Measurements from ENCODE around the gene CPLX1. TPM values are rescaled to one million over a fixed set of nuclear protein-coding genes. Genes with fewer than 3 reads are reported as not detected.

The CPLX1 gene
- total RNA-seq, 2 donors from 2014 or later = 3.1 to 3.7 TPM

DNA sequence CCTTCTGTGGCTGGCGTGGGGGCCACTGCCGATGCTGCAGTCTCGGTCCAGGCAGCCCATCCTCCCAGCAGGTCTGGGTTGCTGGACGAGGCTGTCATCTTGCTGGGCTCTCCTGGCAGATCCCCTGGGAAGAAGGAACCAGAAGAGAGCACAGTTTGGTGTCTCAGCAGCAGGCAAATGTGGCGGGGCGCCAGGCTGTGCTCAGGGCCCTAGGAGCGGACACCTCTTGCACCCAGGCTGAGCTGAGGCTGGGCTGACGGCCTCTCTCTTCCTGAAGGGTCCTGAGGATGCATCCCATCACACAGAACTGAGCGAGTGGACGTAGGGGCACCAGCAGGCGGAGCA lies 39.2 kb upstream of the CPLX1 start:
- H3K27ac Mint-ChIP-seq = no peak overlapping the region
- H3K4me3 Mint-ChIP-seq = no peak overlapping the region
- H3K4me1 Mint-ChIP-seq = peaks cover 8% of the 10 kb centered on the region
- DNase-seq = no peak
- H3K9me3 ChIP-seq (ENCODE audit: control insufficient read depth, low read length, poor library complexity, severe bottlenecking) = no peaks in the 10 kb centered on the region
- peaks cover 9% of the 10 kb centered on the region for H3K36me3 Mint-ChIP-seq (ENCODE audit: low read depth)
- H3K27me3 Mint-ChIP-seq = no peaks in the 10 kb centered on the region
- ATAC-seq = no peak

- ATAC-seq (no peak), DNase-seq (no peak)
- no peak overlapping the region for H3K4me3 Mint-ChIP-seq
- no peaks in the 10 kb centered on the region for H3K9me3 ChIP-seq (ENCODE audit: control insufficient read depth, low read length, poor library complexity, severe bottlenecking)
- no peaks in the 10 kb centered on the region for H3K27me3 Mint-ChIP-seq
- H3K27ac Mint-ChIP-seq = no peak overlapping the region
- H3K4me1 Mint-ChIP-seq = peaks cover 8% of the 10 kb centered on the region
- H3K36me3 Mint-ChIP-seq (ENCODE audit: low read depth) = peaks cover 11% of the 10 kb centered on the region
Measured at GRCh38 chr4:864456-865120, 38.7 kb upstream of the CPLX1 start.

- Mint-ChIP-seq H3K4me3 (no peak overlapping the region), H3K27me3 (no peaks in the 10 kb centered on the region), H3K4me1 (peaks cover 8% of the 10 kb centered on the region), H3K27ac (no peak overlapping the region), H3K36me3 (ENCODE audit: low read depth) (peaks cover 26% of the 10 kb centered on the region)
- ATAC-seq = no peak
- DNase-seq = no peak
- no peaks in the 10 kb centered on the region for H3K9me3 ChIP-seq (ENCODE audit: control insufficient read depth, low read length, poor library complexity, severe bottlenecking)
Measured at GRCh38 chr4:860561-860960, 34.6 kb upstream of the CPLX1 start.

- no peaks in the 10 kb centered on the region for H3K9me3 ChIP-seq (ENCODE audit: control insufficient read depth, low read length, poor library complexity, severe bottlenecking)
- H3K27me3 Mint-ChIP-seq = no peaks in the 10 kb centered on the region
- peaks cover 26% of the 10 kb centered on the region for H3K36me3 Mint-ChIP-seq (ENCODE audit: low read depth)
- H3K4me3 Mint-ChIP-seq = no peak overlapping the region
- H3K27ac Mint-ChIP-seq = no peak overlapping the region
- ATAC-seq (no peak), DNase-seq (no peak)
- H3K4me1 Mint-ChIP-seq = peaks cover 8% of the 10 kb centered on the region
Measured at GRCh38 chr4:859496-859895, 33.6 kb upstream of the CPLX1 start.

- ATAC-seq (no peak), DNase-seq (no peak)
- Mint-ChIP-seq H3K4me3 (no peak overlapping the region), H3K27me3 (no peaks in the 10 kb centered on the region), H3K4me1 (peaks cover 8% of the 10 kb centered on the region), H3K27ac (no peak overlapping the region), H3K36me3 (ENCODE audit: low read depth) (peaks cover 26% of the 10 kb centered on the region)
- H3K9me3 ChIP-seq (ENCODE audit: control insufficient read depth, low read length, poor library complexity, severe bottlenecking) = no peaks in the 10 kb centered on the region
Measured at GRCh38 chr4:858831-859451, 33.0 kb upstream of the CPLX1 start.

- Mint-ChIP-seq H3K4me1 (peaks cover 5% of the 10 kb centered on the region), H3K27me3 (no peaks in the 10 kb centered on the region), H3K27ac (no peak overlapping the region), H3K36me3 (ENCODE audit: low read depth) (peaks cover 23% of the 10 kb centered on the region), H3K4me3 (no peak overlapping the region)
- no peak for DNase-seq
- no peaks in the 10 kb centered on the region for H3K9me3 ChIP-seq (ENCODE audit: control insufficient read depth, low read length, poor library complexity, severe bottlenecking)
- ATAC-seq = no peak
Measured at GRCh38 chr4:858041-858481, 32.1 kb upstream of the CPLX1 start.

GRCh38 chr4:857461-857860 lies 31.5 kb upstream of the CPLX1 start:
- ATAC-seq = no peak
- Mint-ChIP-seq H3K4me1 (peaks cover 4% of the 10 kb centered on the region), H3K36me3 (ENCODE audit: low read depth) (peaks cover 20% of the 10 kb centered on the region), H3K27me3 (no peaks in the 10 kb centered on the region), H3K4me3 (no peak overlapping the region), H3K27ac (no peak overlapping the region)
- H3K9me3 ChIP-seq (ENCODE audit: control insufficient read depth, low read length, poor library complexity, severe bottlenecking) = no peaks in the 10 kb centered on the region
- no peak for DNase-seq

GRCh38 chr4:856225-856901 lies 30.4 kb upstream of the CPLX1 start:
- Mint-ChIP-seq H3K27me3 (no peaks in the 10 kb centered on the region), H3K27ac (peak overlapping the region; percentile 32), H3K4me3 (no peak overlapping the region), H3K36me3 (ENCODE audit: low read depth) (peaks cover 20% of the 10 kb centered on the region), H3K4me1 (peaks cover 4% of the 10 kb centered on the region)
- no peaks in the 10 kb centered on the region for H3K9me3 ChIP-seq (ENCODE audit: control insufficient read depth, low read length, poor library complexity, severe bottlenecking)
- ATAC-seq = no peak
- no peak for DNase-seq

DNA sequence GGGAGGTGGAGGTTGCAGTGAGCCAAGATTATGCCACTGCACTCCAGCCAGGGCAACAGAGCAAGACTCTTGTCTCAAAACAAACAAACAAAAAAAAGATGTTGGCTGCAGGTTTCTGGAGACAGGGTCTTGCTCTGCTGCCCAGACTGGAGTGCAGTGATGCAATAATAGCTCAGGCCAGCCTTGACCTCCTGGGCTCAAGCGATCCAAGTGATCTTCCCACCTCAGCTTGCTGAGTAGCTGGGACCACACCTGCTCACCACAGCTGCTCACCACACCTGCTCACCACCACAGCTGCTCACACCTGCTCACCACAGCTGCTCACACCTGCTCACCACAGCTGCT lies 29.9 kb upstream of the CPLX1 start:
- no peak overlapping the region for H3K4me3 Mint-ChIP-seq
- H3K27ac Mint-ChIP-seq = no peak overlapping the region
- ATAC-seq (no peak), DNase-seq (no peak)
- no peaks in the 10 kb centered on the region for H3K27me3 Mint-ChIP-seq
- no peaks in the 10 kb centered on the region for H3K9me3 ChIP-seq (ENCODE audit: control insufficient read depth, low read length, poor library complexity, severe bottlenecking)
- peaks cover 17% of the 10 kb centered on the region for H3K36me3 Mint-ChIP-seq (ENCODE audit: low read depth)
- peaks cover 4% of the 10 kb centered on the region for H3K4me1 Mint-ChIP-seq

- peaks cover 14% of the 10 kb centered on the region for H3K36me3 Mint-ChIP-seq (ENCODE audit: low read depth)
- no peak overlapping the region for H3K4me3 Mint-ChIP-seq
- no peaks in the 10 kb centered on the region for H3K27me3 Mint-ChIP-seq
- DNase-seq (no peak), ATAC-seq (no peak)
- peaks cover 4% of the 10 kb centered on the region for H3K4me1 Mint-ChIP-seq
- H3K27ac Mint-ChIP-seq = no peak overlapping the region
- no peaks in the 10 kb centered on the region for H3K9me3 ChIP-seq (ENCODE audit: control insufficient read depth, low read length, poor library complexity, severe bottlenecking)
Measured at GRCh38 chr4:854356-854755, 28.4 kb upstream of the CPLX1 start.

GRCh38 chr4:853416-853781 lies 27.5 kb upstream of the CPLX1 start:
- ATAC-seq (no peak), DNase-seq (no peak)
- H3K4me3 Mint-ChIP-seq = no peak overlapping the region
- H3K4me1 Mint-ChIP-seq = peaks cover 4% of the 10 kb centered on the region
- peaks cover 12% of the 10 kb centered on the region for H3K36me3 Mint-ChIP-seq (ENCODE audit: low read depth)
- no peaks in the 10 kb centered on the region for H3K27me3 Mint-ChIP-seq
- no peak overlapping the region for H3K27ac Mint-ChIP-seq
- H3K9me3 ChIP-seq (ENCODE audit: control insufficient read depth, low read length, poor library complexity, severe bottlenecking) = no peaks in the 10 kb centered on the region

- Mint-ChIP-seq H3K4me3 (no peak overlapping the region), H3K36me3 (ENCODE audit: low read depth) (peaks cover 7% of the 10 kb centered on the region), H3K27me3 (no peaks in the 10 kb centered on the region), H3K4me1 (peaks cover 4% of the 10 kb centered on the region), H3K27ac (no peak overlapping the region)
- ATAC-seq (no peak), DNase-seq (no peak)
- H3K9me3 ChIP-seq (ENCODE audit: control insufficient read depth, low read length, poor library complexity, severe bottlenecking) = no peaks in the 10 kb centered on the region
Measured at GRCh38 chr4:851701-852430, 25.9 kb upstream of the CPLX1 start.

DNA sequence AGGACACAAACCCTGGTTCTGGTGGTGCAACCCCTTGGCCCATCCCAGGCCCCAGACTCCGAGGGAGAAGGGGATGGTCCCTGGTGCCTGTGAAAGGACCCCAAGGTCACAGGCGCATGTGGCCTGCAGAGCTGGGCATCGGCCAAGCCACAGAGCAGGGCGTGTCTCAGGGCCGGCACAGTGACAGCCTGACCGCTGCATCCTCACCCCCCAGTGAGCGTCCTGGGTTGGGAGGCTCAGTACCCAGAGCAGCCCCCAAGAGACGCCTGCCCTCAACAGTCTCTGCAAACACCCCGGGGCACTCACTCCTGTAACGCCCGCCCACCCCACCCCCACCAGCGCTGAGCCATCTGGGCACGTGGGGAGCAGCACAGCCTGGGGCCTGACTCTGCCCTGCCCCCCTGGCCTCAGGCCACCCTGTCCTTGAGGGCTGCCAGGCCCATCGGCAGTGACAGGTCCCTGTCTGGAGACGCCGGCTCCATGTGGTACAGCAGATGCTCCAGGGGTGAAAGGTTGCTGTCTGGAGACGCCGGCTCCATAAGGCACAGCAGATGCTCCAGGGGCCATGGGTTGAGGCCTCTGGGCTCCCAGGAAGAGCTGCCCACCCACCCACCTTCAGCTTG lies 24.5 kb upstream of the CPLX1 start:
- Mint-ChIP-seq H3K4me1 (no peaks in the 10 kb centered on the region), H3K36me3 (ENCODE audit: low read depth) (peaks cover 2% of the 10 kb centered on the region), H3K27me3 (no peaks in the 10 kb centered on the region), H3K4me3 (no peak overlapping the region), H3K27ac (no peak overlapping the region)
- no peak for ATAC-seq
- H3K9me3 ChIP-seq (ENCODE audit: control insufficient read depth, low read length, poor library complexity, severe bottlenecking) = no peaks in the 10 kb centered on the region
- DNase-seq = no peak

Measured in T-helper 17 cell (primary cell).